CD4-positive, alpha-beta memory T cell (primary cell): ENCODE data around the gene RSL24D1. TPM values are rescaled to one million over a fixed set of nuclear protein-coding genes. Genes with fewer than 3 reads are reported as not detected.

Experiments used
- polyA plus RNA-seq, 2 donors: library from polyadenylated mRNA; unstranded; fragments of 300-500 nt; fragmentation: Illumina TruSeq; gene quantifications; one replicate each; pipeline ENCODE4 v1.2.3, GENCODE V29; 2021
- total RNA-seq, 2 experiments: library from RNA; stranded (reverse); gene quantifications; one replicate each; pipeline ENCODE4 v1.2.3, GENCODE V29; 2021

Gene RSL24D1
- total and polyA plus RNA-seq, 4 experiments from 2014 or later = 82.6 to 153 (median 105) TPM

Other genes starting within 250 kb of the RSL24D1 start
- gene RAB27A, start 92.9 kb upstream of the RSL24D1 start, total RNA-seq = 10 to 100 TPM; 44.6 to 52.5 TPM
- 10 to 100 TPM; 52.1 to 55.7 TPM for gene RAB27A, start 92.9 kb upstream of the RSL24D1 start, polyA plus RNA-seq
- 10 to 100 TPM; 14.1 to 20.3 TPM for gene PIGBOS1, start 122.2 kb upstream of the RSL24D1 start, total RNA-seq
- gene PIGBOS1, start 122.2 kb upstream of the RSL24D1 start, polyA plus RNA-seq = 10 to 100 TPM; 27.8 to 37.8 TPM
- 10 to 100 TPM; 26.4 to 28.6 TPM for gene PIGB, start 122.3 kb upstream of the RSL24D1 start, total RNA-seq
- gene PIGB, start 122.3 kb upstream of the RSL24D1 start, polyA plus RNA-seq = 10 to 100 TPM; 13.0 to 18.7 TPM
- 10 to 100 TPM; 35.4 to 38.2 TPM for gene CCPG1, start 211.4 kb upstream of the RSL24D1 start, total RNA-seq
- 10 to 100 TPM; 30.7 to 44.2 TPM for gene CCPG1, start 211.4 kb upstream of the RSL24D1 start, polyA plus RNA-seq
- gene PIERCE2, start 211.6 kb upstream of the RSL24D1 start, total RNA-seq = not detected
- gene PIERCE2, start 211.6 kb upstream of the RSL24D1 start, polyA plus RNA-seq = under 1 TPM; 0.30 to 0.75 TPM